T-helper 1 cell (primary cell): ENCODE data around the gene IL1RAPL1.
"Not testable (repeated sequence)": the region's sequence is repeated elsewhere in the genome, so short reads cannot be mapped to it uniquely, and the experiment has no call there.

Source experiments
- DNase-seq, 5 donors: peaks; one replicate each; pipeline ENCODE4 v3.0.0-alpha.2; 2012 to 2020

IL1RAPL1 gene

GRCh38 chrX:29295987-29296680, 708.9 kb downstream of the IL1RAPL1 start:
- no peak for DNase-seq

- DNase-seq, result no peak
These were observed 710.0 kb downstream of the IL1RAPL1 start for GRCh38 chrX:29297171-29297800.

- no peak for DNase-seq
These were observed 712.4 kb downstream of the IL1RAPL1 start for GRCh38 chrX:29299684-29300083.

- DNase-seq, result no peak
These were observed 721.5 kb downstream of the IL1RAPL1 start for GRCh38 chrX:29308726-29309125.

GRCh38 chrX:29315931-29316330, 728.7 kb downstream of the IL1RAPL1 start:
- DNase-seq, result no peak

- DNase-seq, result no peak
These were observed 730.8 kb downstream of the IL1RAPL1 start for GRCh38 chrX:29318012-29318411.

- not testable (repeated sequence) for DNase-seq
These were observed 745.2 kb downstream of the IL1RAPL1 start for GRCh38 chrX:29332429-29332828.

GRCh38 chrX:29333091-29333490, 745.8 kb downstream of the IL1RAPL1 start:
- not testable (repeated sequence) for DNase-seq

- no peak for DNase-seq
These were observed 761.0 kb downstream of the IL1RAPL1 start for GRCh38 chrX:29348288-29348687.

- DNase-seq, result no peak
These were observed 772.0 kb downstream of the IL1RAPL1 start for GRCh38 chrX:29359276-29359675.

- DNase-seq, result not testable (repeated sequence)
These were observed 787.5 kb downstream of the IL1RAPL1 start for GRCh38 chrX:29374765-29375164.

- peak in 1 of 5 donors; percentile 1 for DNase-seq
These were observed 789.3 kb downstream of the IL1RAPL1 start for GRCh38 chrX:29376584-29376983.

GRCh38 chrX:29382811-29383210, 795.6 kb downstream of the IL1RAPL1 start:
- DNase-seq, result no peak

GRCh38 chrX:29388509-29388908, 801.3 kb downstream of the IL1RAPL1 start:
- DNase-seq, result no peak

GRCh38 chrX:29397506-29397905, 810.3 kb downstream of the IL1RAPL1 start:
- DNase-seq, result no peak

- no peak for DNase-seq
These were observed 820.1 kb downstream of the IL1RAPL1 start for GRCh38 chrX:29407357-29407756.

GRCh38 chrX:29419774-29420553, 832.7 kb downstream of the IL1RAPL1 start:
- DNase-seq, result no peak

- no peak for DNase-seq
These were observed 834.8 kb downstream of the IL1RAPL1 start for GRCh38 chrX:29422034-29422433.

- no peak for DNase-seq
These were observed 844.6 kb downstream of the IL1RAPL1 start for GRCh38 chrX:29431895-29432294.

GRCh38 chrX:29432534-29432933, 845.3 kb downstream of the IL1RAPL1 start:
- no peak for DNase-seq

GRCh38 chrX:29434939-29435338, 847.7 kb downstream of the IL1RAPL1 start:
- DNase-seq, result no peak

GRCh38 chrX:29435396-29435795, 848.1 kb downstream of the IL1RAPL1 start:
- no peak for DNase-seq

GRCh38 chrX:29447867-29448266, 860.6 kb downstream of the IL1RAPL1 start:
- no peak for DNase-seq

GRCh38 chrX:29453333-29453732, 866.1 kb downstream of the IL1RAPL1 start:
- no peak for DNase-seq
